Cardiac muscle cell (in vitro differentiated cells and primary cell): ENCODE data around the gene ZBTB43. TPM values are rescaled to one million over a fixed set of nuclear protein-coding genes. Genes with fewer than 3 reads are reported as not detected.
A peak's percentile ranks its signal among the peaks of the same experiment; 100 is the strongest.

ENCODE experiments used
- DNase-seq, 2 donors: peaks; one replicate each; pipeline versions ENCODE4 v3.0.0 to v3.0.0-alpha.2; 2010 to 2017; ENCODE audit warnings: low read depth in 1 of 2, low spot score in 1 of 2
- H3K27ac ChIP-seq: fragments of 200-600 bp; sonication (generic); 2 replicates; pipeline ENCODE4 v1.5.1; 2016
- H3K27me3 ChIP-seq: fragments of 200-600 bp; sonication (generic); 2 replicates; pipeline ENCODE4 v1.6.0; 2016; ENCODE audit warnings: control low read depth
- H3K36me3 ChIP-seq: fragments of 200-600 bp; sonication (generic); 2 replicates; pipeline ENCODE4 v1.5.1; 2016; ENCODE audit warnings: control low read depth
- H3K4me1 ChIP-seq: fragments of 200-600 bp; sonication (generic); 2 replicates; pipeline ENCODE4 v1.8.1; 2017; ENCODE audit warnings: low read depth, mild to moderate bottlenecking, mixed run types
- H3K4me3 ChIP-seq: fragments of 200-600 bp; sonication (generic); 2 replicates; pipeline ENCODE4 v1.5.1; 2016; ENCODE audit warnings: mild to moderate bottlenecking
- H3K9me3 ChIP-seq: fragments of 200-600 bp; sonication (generic); 2 replicates; pipeline ENCODE4 v1.5.1; 2017; ENCODE audit warnings: low read depth, mild to moderate bottlenecking, control low read depth
- CTCF ChIP-seq: IDR thresholded peaks from 2 replicates; pipeline ENCODE4 v1.5.1; 2012; ENCODE audit warnings: low read depth, mild to moderate bottlenecking, low read length
- polyA plus RNA-seq: library from polyadenylated mRNA; unstranded; fragments of >200 nt; fragmentation: Nextera tagmentation; extraction: Ambion mirVana; gene quantifications from 2 replicates; pipeline ENCODE4 v1.2.1, GENCODE V29; 2016
- total RNA-seq: library from RNA; depleted of rRNA; stranded (reverse); fragments of >200 nt; gene quantifications from 2 replicates; pipeline ENCODE4 v1.2.3, GENCODE V29; 2016

ZBTB43 gene
- total and polyA plus RNA-seq, 2 experiments from 2014 or later = 17.6 to 18.6 TPM

GRCh38 chr9:126874546-126875314 is 69.9 kb downstream of the ZBTB43 start:
- H3K9me3 ChIP-seq = no peaks in the 10 kb centered on the region
- no peak for DNase-seq
- TF ChIP-seq CTCF = no peak
- H3K4me1 ChIP-seq = peaks cover 8% of the 10 kb centered on the region
- H3K36me3 ChIP-seq = no peaks in the 10 kb centered on the region
- H3K27me3 ChIP-seq = no peaks in the 10 kb centered on the region
- no peak overlapping the region for H3K4me3 ChIP-seq
- H3K27ac ChIP-seq = peak overlapping the region; percentile 36

DNA sequence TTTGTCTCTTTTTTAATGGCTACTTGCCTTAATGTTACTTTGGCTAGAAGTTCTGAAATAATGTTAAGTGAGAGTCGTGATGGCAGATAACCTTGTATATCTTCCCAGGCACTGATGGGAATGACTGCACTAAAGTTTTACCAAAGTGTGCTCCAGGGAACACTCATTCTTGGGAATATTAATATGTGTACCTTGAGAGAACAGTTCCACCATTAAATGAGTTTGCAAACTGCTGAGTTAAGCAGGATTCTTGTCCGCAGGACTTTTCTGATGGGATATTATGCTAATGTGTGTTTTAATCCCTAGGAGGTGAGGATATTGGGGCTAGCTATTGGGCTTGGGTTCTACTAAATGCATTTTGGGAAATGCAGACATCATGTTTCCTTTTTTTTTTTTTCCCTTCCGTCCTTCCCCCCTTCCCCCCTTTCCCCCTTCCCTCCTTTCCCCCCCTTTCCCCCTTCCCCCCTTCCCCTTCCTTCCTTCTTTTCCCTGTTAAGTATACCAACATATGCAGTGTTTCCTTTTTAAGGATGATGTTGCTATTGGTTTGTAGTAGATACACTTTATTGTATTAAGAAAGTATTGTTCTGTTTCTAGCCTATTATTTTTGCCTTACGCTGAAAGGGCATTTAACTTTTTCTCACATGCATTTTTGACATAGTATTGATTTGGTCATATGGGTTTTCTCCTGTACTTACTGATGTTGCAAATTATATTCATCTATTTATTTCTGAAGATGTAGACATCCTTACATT is 71.1 kb downstream of the ZBTB43 start:
- DNase-seq = no peak
- no peak overlapping the region for H3K4me3 ChIP-seq
- no peak for TF ChIP-seq CTCF
- no peak overlapping the region for H3K27ac ChIP-seq
- H3K27me3 ChIP-seq = no peaks in the 10 kb centered on the region
- no peaks in the 10 kb centered on the region for H3K9me3 ChIP-seq
- H3K36me3 ChIP-seq = peaks cover 5% of the 10 kb centered on the region
- peaks cover 8% of the 10 kb centered on the region for H3K4me1 ChIP-seq

DNA sequence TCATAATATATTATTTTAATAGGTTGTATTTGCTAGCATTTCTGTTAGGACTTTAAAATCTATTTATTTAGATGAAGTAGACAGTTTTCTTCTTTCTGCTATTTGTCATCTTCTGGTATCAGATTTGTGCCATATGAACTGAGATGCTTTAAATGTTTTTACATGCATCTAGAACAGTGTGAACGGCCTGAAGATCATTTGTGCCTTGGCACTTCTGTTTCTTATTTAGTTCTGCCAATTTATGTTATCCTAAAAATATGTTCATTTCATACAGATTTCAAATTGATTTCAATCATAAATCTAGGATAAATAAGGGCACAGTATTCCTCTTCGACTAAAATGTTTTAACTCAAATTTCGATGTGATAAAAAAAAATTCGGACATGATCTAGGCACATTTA is 71.7 kb downstream of the ZBTB43 start:
- Histone ChIP-seq H3K27me3 (no peaks in the 10 kb centered on the region), H3K36me3 (peaks cover 7% of the 10 kb centered on the region), H3K27ac (no peak overlapping the region), H3K4me1 (peaks cover 8% of the 10 kb centered on the region), H3K9me3 (no peaks in the 10 kb centered on the region), H3K4me3 (no peak overlapping the region)
- no peak for TF ChIP-seq CTCF
- DNase-seq = no peak

DNA sequence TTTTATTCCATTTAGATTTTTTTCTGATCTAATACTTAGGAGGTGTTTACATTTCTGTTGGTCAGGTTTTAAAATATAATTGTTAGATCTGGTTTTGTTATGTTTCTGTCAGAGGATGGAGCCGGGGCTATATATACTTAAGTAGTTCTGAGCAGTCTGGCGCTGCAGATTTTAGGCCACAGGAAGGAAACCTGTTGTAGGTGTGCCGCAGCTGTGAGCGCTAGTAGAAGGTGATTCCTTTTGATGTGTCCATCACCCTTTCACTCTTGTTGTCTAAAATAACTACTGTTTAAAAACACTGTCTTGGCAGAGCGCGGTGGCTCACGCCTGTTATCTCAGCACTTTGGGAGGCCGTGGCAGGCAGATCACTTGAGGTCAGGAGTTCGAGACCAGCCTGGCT is 72.6 kb downstream of the ZBTB43 start:
- no peak for DNase-seq

DNA sequence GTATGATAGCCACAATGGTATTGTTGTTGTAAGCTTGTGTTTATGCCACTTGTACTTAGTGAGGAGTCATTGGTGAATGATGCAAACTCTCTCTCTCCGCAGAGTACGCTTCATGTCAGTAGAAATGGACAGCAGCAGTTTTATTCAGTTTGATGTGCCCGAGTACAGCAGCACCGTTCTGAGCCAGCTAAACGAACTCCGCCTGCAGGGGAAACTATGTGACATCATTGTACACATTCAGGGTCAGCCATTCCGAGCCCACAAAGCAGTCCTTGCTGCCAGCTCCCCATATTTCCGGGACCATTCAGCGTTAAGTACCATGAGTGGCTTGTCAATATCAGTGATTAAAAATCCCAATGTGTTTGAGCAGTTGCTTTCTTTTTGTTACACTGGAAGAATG is 74.4 kb downstream of the ZBTB43 start:
- H3K27me3 ChIP-seq = no peaks in the 10 kb centered on the region
- H3K27ac ChIP-seq = no peak overlapping the region
- peaks cover 16% of the 10 kb centered on the region for H3K36me3 ChIP-seq
- peaks cover 6% of the 10 kb centered on the region for H3K4me1 ChIP-seq
- TF ChIP-seq CTCF = no peak
- H3K9me3 ChIP-seq = no peaks in the 10 kb centered on the region
- no peak overlapping the region for H3K4me3 ChIP-seq
- DNase-seq = no peak

More for the DNA sequence above, 72.6 kb downstream of the ZBTB43 start:
- peaks cover 8% of the 10 kb centered on the region for H3K4me1 ChIP-seq
- peaks cover 10% of the 10 kb centered on the region for H3K36me3 ChIP-seq
- no peak overlapping the region for H3K4me3 ChIP-seq
- H3K27ac ChIP-seq = no peak overlapping the region
- TF ChIP-seq CTCF = no peak
- H3K27me3 ChIP-seq = no peaks in the 10 kb centered on the region
- no peaks in the 10 kb centered on the region for H3K9me3 ChIP-seq
